ENCODE data around the gene TRAPPC5.
A peak's percentile ranks its signal among the peaks of the same experiment; 100 is the strongest.
"Not testable (repeated sequence)": the region's sequence is repeated elsewhere in the genome, so short reads cannot be mapped to it uniquely, and the experiment has no call there.

The TRAPPC5 gene

DNA sequence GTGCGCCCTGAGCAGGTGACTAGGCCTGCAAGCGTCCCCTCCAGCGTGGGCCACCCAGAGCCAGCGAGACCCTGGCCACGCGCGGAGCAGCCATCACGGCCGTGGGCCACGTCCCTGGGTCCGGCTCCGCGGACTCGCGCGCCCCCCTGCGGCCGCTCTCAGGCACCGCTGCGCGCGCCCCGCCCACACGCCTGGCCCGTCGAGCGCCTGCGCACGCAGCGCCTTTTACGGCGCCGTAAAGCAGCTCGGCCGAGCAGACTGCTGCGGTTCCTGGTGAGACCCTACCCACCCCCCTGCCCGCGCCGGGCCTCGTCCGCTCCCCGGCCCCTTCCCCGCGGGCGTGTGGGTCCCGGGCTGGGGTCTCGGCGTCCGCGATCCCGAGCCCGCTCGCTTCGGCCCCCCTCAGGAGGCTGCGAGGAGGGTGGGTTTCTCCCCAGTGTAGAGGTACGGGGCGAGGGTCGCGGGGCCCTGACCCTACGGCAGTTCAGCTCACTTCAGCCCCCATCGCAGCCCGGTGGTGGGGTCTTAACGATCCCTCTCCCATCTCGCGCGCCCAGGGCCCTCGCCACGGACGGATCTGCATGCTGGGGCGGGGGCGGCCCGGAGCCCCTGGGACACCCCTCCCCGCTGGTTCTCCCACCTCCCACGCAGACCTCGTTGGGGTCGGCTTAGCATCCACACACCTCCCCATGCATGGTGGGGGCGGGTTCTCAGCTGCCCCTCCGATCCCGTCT is at the start of gene TRAPPC5:
Gene TRAPPC5, plus strand, starts transcription at position 228 of the 734 bp plus-strand sequence. CDS start 1,421 bp downstream, outside the sequence.
- peak; percentile 62 for DNase-seq

- no peak for DNase-seq
Measured at GRCh38 chr19:7631577-7631976, 49.1 kb upstream of the TRAPPC5 start.

DNA sequence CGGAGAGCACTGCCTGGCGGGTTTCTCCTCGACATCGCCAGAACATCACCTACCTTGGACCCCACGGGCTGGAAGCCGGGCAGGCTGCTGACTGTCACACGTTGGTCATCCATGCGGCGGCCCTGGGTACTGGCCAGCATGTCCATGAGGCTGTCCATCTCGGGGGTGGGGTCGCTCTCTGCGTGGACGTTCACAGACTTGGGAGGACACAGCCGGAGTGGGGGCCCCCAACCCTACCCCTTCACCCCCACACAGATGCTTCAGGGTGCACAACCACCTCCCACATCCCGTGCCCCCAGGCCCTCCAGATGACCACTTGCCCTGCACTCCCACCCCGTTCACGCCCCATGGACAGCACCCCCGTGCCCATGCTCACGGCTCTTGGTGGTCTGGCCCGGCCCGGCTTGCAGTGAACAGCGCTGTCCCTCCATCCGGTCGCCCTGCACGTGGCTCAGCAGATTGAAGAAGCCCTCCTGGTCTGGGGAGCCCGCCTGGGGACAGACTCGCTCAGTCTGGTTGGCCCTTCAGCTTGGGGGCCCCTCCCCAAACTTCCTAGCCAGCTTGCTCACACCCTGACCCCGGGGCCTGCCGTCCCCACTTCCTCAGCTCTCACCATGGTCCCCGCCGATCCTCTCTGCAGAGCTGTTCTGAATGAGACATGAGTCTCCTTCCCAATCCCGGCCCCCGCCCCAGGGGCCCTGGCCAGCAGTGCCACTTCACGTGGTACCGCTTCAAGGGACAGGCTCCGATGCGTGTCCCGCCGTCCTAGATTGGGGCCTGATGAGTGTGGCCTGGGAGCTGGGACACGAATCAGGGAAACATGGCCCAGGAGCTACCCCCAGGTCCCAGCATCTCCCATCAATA is 48.1 kb upstream of the TRAPPC5 start:
- DNase-seq = no peak

DNA sequence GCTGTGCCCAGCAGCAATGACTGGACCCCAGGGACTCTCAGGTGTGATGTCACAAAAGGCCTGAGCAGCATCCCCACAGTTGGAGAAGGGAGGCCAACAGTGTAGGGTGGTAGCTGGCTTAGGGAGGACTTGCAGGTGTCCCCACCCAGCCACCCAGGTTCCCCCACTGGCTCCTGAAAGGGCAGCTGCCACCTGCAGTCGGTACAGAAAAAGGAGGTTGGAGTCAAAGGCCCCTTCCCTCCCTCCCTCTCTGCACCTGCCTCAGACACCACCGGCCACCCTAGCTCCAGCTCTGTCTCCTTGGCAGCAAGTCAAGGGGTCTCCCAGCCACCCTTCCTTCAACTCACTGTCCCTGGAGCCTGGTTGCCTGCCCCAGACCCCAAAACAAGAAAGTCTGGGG is 46.9 kb upstream of the TRAPPC5 start, which contains the start of gene PCP2:
Gene PCP2, minus strand, starts transcription at position 22 of the 400 bp plus-strand sequence. CDS start 262 bp downstream, outside the sequence.
- DNase-seq = no peak

GRCh38 chr19:7635670-7636069 is 45.0 kb upstream of the TRAPPC5 start:
- DNase-seq = no peak

- DNase-seq = no peak
Measured at GRCh38 chr19:7636317-7636690, 44.3 kb upstream of the TRAPPC5 start.

DNA sequence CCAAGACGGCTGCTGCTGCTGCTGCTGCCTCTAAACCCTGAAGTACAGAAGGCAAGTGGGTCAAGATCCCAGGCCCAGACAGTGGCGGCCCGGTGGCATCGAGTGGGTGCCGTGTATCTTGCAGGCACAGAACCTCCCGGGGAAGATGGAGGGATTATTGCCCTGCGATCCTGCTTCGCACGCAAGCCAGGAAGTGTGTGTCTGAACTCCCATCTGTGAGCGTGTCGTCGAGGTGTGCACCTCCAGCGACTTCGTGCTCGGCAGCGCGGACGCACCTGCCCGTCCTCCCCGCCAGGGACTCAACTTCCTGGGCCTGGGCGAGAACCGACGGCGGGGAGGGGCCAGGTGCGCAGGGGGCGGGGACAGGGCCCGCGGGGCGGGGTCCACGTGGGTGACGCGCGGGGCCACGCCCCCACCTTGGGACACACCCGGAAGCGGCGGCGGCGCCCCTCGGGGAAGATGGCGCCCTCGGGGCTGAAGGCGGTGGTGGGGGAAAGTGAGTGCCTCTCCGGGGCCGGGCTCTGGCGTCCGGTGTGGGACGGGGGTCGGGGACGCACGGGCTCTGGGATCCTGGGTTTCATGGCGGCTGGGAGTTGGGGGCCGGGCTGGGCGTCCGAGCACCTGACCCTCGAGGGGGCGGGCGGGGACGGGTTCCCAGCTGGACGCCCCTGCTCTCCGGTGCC is 43.8 kb upstream of the TRAPPC5 start, which contains the start of gene STXBP2:
Gene STXBP2, plus strand, starts transcription at position 420 of the 683 bp plus-strand sequence. Its CDS starts 40 bp downstream, at position 460.
- DNase-seq = peak; percentile 76

DNA sequence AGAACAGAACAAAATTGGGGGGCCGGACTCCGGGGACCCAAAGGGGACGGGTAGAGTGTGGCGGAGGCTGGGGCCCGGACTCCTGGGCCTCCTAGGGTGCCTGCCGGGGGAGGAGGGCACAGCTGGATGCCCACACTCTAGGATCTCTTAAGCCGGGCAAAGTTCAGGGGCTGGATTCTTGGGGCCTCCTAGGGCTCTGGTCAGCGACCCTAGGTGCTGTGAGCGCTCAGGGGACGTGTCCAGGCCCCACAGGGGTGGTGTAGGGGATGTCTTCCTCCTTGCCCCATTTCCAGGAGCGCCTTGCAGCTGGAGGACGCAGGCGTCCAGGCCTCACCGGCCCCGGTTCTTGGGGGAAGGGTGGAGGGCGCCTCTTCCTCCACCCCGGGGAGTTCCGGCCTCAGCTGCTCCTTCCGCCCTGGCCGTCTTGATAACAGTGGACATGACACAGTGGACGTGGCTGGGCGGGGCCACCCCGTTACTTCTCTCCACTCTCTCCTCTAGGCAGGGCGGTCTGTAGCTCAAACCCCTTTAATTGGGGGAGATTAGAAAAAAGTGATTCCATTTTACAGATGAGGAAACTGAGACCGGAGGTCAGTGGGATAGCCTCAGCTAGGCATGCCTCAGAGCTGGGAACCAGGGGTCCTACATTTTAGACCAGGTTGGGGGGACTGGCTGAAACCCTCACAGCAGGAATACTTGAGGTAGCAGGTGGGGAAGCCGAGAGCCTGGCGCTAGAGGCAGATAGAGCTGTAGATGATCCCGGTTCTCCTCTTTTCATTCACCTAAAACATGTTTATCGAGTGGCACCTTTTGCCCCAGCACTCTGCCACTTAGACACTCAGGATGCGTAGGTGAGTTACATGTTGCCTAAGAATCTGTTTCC is 43.0 kb upstream of the TRAPPC5 start:
- DNase-seq = no peak

- DNase-seq = no peak
Measured at GRCh38 chr19:7638802-7639465, 41.7 kb upstream of the TRAPPC5 start.

DNA sequence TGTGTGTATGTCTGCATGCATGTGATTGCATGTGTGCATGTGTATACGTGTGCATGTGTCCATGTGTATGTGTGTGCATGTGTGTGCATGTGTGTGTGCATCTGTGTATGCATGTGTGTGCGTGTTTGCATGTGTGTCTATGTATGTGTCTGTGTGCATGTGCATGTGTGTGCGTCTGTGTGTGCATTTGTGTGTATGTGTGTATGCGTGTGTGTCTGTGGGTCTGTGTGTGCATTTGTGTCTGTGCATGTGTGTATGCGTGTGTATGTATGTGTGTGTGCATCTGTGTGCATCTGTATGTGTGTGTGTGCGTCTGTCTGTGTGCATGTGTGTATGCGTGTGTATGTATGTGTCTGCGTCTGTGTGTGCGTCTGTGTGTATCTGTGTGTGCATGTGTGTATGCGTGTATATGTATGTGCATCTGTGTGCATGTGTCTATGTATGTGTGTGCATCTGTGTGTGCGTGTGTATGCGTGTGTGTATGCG is 40.7 kb upstream of the TRAPPC5 start:
- DNase-seq = no peak

DNA sequence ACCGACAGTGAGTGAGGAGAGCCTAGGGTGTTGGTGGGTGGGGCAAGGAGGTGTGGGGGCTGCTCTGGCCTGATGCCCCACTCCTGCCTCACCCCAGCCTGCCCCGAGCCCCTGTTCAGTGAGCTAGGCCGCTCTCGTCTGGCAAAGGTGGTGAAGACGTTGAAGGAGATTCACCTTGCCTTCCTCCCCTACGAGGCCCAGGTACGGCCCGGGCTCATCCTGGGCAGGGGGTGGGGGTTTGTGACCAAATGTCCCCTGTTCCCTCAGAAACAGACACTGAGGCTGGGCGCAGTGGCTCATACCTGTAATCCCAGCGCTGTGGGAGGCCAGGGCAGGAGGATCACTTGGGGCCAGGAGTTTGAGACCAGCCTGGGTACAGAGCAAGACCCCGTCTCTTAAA is 39.8 kb upstream of the TRAPPC5 start:
- no peak for DNase-seq

DNA sequence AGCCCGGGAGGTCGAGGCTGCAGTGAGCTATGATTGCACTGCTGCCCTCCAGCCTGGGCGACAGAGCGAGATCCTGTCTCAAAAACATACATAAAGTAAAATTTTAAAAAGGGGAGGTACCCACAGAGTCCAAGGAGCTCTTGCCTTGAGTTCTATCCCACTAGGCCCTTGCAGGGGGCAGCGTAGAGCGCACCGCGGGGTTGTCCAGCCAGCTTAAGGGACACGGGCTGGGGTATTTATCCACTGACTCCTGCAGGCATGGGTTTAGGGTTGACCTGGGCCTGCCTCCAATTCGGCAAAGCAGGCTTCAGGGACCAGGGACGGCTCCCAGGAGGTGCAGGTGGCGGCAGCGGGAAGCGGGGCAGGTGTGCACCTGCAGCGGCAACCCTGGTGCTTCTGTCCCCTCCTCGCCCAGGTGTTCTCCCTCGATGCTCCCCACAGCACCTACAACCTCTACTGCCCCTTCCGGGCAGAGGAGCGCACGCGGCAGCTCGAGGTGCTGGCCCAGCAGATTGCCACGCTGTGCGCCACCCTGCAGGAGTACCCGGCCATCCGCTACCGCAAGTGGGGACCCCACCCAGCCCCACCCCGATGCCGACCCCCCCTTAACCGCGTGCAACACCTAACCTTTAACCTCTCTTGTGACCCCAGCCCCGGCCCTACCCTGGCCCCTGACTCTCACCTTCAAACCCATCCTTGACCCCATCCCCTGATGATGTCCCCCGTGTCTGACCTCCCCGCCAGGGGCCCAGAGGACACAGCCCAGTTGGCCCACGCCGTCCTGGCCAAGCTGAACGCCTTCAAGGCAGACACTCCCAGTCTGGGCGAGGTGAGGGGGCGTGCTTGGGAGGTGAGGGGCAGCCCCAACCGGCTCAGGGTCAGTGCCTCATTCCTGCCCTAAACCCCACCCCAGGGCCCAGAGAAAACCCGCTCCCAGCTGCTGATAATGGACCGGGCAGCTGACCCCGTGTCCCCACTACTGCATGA is 39.0 kb upstream of the TRAPPC5 start:
- DNase-seq = no peak

- DNase-seq = no peak
Measured at GRCh38 chr19:7642295-7643030, 38.2 kb upstream of the TRAPPC5 start.

DNA sequence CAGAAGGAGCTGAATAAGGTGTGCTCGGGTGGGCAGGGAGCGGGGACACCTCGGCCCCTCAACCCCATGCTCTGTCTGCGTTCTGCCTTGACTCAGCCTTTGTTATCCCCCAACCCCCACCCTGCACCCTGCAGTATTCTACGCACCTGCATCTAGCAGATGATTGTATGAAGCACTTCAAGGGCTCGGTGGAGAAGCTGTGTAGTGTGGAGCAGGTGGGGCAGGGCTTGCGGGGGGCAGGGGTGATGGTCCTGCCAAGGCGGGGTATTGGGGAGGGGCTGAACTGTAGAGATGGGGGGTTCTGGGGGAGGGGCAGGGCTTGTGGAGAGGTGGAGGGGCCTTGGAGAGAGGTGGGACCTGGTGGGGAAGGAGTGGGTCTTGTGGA is 37.6 kb upstream of the TRAPPC5 start:
- no peak for DNase-seq

DNA sequence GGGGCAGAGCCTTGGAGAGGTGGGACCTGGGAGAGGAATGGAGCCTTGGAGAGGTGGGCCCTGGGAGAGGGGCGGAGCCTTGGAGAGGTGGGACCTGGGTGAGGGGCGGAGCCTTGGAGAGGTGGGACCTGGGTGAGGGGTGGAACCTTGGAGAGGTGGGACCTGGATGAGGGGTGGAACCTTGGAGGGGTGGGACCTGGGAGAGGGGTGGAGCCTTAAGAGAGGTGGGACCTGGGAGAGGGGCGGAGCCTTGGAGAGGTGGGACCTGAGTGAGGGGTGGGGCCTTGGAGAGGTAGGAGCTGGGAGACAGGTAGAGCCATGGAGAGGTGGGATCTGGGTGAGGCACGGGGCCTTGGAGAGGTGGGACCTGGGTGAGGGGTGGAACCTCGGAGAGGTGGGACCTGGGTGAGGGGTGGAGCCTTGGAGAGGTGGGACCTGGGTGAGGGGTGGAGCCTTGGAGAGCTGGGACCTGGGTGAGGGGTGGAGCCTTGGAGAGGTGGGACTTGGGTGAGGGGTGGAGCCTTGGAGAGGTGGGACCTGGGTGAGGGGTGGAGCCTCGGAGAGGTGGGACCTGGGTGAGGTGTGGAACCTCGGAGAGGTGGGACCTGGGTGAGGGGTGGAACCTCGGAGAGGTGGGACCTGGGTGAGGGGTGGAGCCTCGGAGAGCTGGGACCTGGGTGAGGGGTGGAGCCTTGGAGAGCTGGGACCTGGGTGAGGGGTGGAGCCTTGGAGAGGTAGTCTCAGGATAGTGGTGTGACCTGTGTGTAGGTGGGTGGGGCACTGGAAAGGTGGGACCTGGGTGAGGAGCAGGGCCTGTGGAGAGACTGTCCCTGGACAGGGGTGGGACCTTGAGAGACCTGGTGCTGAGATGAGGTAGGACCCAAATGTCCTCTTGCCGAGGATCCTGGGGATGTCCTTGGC is 36.7 kb upstream of the TRAPPC5 start:
- DNase-seq = not testable (repeated sequence)

GRCh38 chr19:7644550-7644877 is 36.1 kb upstream of the TRAPPC5 start:
- no peak for DNase-seq

GRCh38 chr19:7645163-7645562 is 35.5 kb upstream of the TRAPPC5 start:
- DNase-seq = no peak

DNA sequence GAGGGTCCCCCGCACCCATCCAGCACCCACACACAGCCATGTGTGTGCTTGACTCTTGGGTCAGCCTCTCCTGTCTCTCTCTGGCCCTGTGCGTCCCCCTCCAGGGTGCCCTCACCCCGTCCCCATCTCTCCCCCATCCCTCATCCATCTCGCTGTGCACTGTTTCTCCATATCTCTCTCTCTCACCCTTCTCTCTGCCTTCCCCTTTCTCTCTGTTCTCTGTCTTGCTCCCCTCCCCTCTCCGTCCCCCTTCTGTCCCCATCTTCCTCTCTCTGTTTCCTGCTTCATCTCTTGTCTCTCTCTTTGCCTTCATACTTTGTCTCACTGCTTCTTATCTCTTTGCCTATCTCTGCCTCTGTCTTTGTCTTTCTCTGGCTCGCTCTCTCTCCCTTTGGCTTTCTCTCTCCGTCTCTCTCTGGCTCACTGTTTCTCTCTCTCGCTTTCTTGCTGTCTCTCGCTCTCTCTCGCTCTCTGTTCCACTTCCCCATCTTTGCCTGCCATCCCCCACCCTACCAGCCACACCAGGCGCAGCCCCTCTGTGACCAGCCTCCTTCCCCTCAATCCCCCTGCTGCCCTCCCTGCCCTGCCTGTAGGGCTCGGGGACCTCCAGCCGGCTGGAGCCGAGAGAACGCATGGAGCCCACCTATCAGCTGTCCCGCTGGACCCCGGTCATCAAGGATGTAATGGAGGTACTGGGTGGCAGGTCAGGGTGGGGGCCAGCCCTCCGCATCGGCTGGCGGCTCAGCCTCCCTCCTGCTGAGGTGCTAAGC is 34.8 kb upstream of the TRAPPC5 start:
- DNase-seq = no peak

All from DMS153 (cell line).